Astrocyte (in vitro differentiated cells and primary cell): ENCODE measurements around the gene NOS1AP.

Experiments
- CTCF ChIP-seq: IDR thresholded peaks from 2 replicates; pipeline ENCODE4 v1.5.1; 2011; ENCODE audit warnings: low read depth, mild to moderate bottlenecking, inconsistent platforms, low read length, moderate library complexity; ENCODE audit not compliant: insufficient read depth
- EZH2 ChIP-seq: IDR thresholded peaks from 2 replicates; pipeline ENCODE4 v1.6.1; 2012; ENCODE audit warnings: mild to moderate bottlenecking, low read length, inconsistent platforms; ENCODE audit not compliant: insufficient read depth

GRCh38 chr1:162397039-162397448 is 327.6 kb downstream of the NOS1AP start:
- TF ChIP-seq CTCF (no peak), EZH2 (no peak)
